Stromal cell of bone marrow (primary cell): ENCODE measurements around the gene YEATS2.
"Not testable (repeated sequence)": the region's sequence is repeated elsewhere in the genome, so short reads cannot be mapped to it uniquely, and the experiment has no call there.

ENCODE experiments used
- DNase-seq: peaks from one replicate; pipeline ENCODE4 v3.0.0-alpha.2; 2012; ENCODE audit warnings: low read depth

Gene YEATS2

GRCh38 chr3:183714622-183715021 lies 17.0 kb downstream of the YEATS2 start:
- DNase-seq = no peak

GRCh38 chr3:183718012-183718411 lies 20.4 kb downstream of the YEATS2 start:
- DNase-seq = no peak

GRCh38 chr3:183725387-183725786 lies 27.8 kb downstream of the YEATS2 start:
- DNase-seq = no peak

- DNase-seq = no peak
These were observed 30.6 kb downstream of the YEATS2 start for GRCh38 chr3:183728204-183728603.

GRCh38 chr3:183730361-183730760 lies 32.8 kb downstream of the YEATS2 start:
- DNase-seq = no peak

GRCh38 chr3:183731611-183732010 lies 34.0 kb downstream of the YEATS2 start:
- DNase-seq = no peak

- DNase-seq = no peak
These were observed 36.0 kb downstream of the YEATS2 start for GRCh38 chr3:183733553-183733952.

- no peak for DNase-seq
These were observed 37.3 kb downstream of the YEATS2 start for GRCh38 chr3:183734750-183735494.

- no peak for DNase-seq
These were observed 39.5 kb downstream of the YEATS2 start for GRCh38 chr3:183737116-183737515.

- not testable (repeated sequence) for DNase-seq
These were observed 42.6 kb downstream of the YEATS2 start for GRCh38 chr3:183740154-183740553.

GRCh38 chr3:183743231-183743630 lies 45.6 kb downstream of the YEATS2 start:
- no peak for DNase-seq

- DNase-seq = no peak
These were observed 47.9 kb downstream of the YEATS2 start for GRCh38 chr3:183745300-183746098.

- DNase-seq = no peak
These were observed 56.5 kb downstream of the YEATS2 start for GRCh38 chr3:183754052-183754451.

- no peak for DNase-seq
These were observed 64.7 kb downstream of the YEATS2 start for GRCh38 chr3:183762304-183762703.

GRCh38 chr3:183764847-183765731 lies 67.5 kb downstream of the YEATS2 start:
- peak; percentile 66 for DNase-seq

GRCh38 chr3:183766107-183766506 lies 68.5 kb downstream of the YEATS2 start:
- DNase-seq = no peak

- peak; percentile 58 for DNase-seq
These were observed 69.4 kb downstream of the YEATS2 start for GRCh38 chr3:183766745-183767606.

GRCh38 chr3:183768114-183768513 lies 70.5 kb downstream of the YEATS2 start:
- DNase-seq = no peak

- DNase-seq = no peak
These were observed 71.9 kb downstream of the YEATS2 start for GRCh38 chr3:183769453-183769852.

GRCh38 chr3:183774631-183775030 lies 77.0 kb downstream of the YEATS2 start:
- DNase-seq = no peak

GRCh38 chr3:183775781-183776180 lies 78.2 kb downstream of the YEATS2 start:
- no peak for DNase-seq
